HG03432 (cell line): ENCODE data around the gene KLRG1.

Experiments
- ATAC-seq: cut with Tn5 transposase; IDR thresholded peaks from one replicate; pipeline ENCODE4 v1.9.1; 2021; ENCODE audit warnings: mild to moderate bottlenecking, moderate library complexity; ENCODE audit not compliant: unreplicated experiment

KLRG1 gene

DNA sequence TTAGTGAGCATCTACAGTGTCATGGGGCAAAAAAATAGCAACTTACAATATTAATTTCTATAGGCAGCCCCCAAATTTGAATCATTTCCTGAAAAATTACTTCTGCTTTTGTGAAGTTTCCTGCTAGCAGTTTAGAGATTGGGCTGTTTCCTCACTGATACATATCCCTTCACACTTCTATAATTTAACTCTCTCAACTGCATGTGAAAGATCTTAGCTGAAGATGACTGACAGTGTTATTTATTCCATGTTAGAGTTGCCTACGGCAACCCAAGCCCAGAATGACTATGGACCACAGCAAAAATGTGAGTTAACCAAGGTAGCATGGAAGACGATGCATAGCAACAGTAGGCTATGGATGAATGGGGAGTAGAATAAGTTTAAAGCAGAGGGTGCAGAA, at the start of gene KLRG1:
Gene KLRG1 (plus strand): TSS at position 134 of the 400 bp plus-strand sequence. CDS start 90 bp downstream, at position 224.
- no peak for ATAC-seq

- no peak for ATAC-seq
These were observed 47.5 kb upstream of the KLRG1 start for GRCh38 chr12:8941691-8942478.

DNA sequence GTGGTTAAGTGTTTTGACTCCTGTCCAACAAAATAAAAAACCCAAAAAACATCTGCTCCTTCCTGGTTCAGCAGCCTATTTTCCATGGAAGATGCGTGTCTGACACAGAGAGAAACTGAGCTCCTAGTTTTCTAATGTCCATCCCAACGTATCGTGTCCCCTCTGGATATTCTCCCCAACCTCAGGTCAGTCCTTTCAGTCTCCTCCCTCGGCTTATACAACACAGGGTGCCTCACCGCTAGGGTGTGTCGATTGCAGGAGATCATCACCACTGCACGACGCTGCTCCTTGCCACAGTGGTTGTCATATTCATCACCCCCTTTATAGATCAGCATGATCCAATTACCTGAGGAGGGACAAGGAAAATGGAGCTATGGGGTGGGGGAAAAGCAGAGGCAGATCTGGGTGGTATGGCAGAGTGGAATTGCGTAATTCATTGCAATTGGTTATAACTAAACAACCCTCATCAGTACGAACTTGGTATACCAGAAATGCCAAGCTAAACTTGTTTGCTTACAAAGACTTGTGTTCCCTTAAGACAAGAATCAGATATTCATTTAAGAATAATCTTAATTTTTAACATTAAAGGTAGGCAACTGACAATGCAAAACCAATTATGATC, 45.7 kb upstream of the KLRG1 start:
- no peak for ATAC-seq

GRCh38 chr12:8946733-8947132, 42.6 kb upstream of the KLRG1 start:
- ATAC-seq, result no peak

- ATAC-seq, result no peak
These were observed 41.6 kb upstream of the KLRG1 start for GRCh38 chr12:8947737-8948136.

DNA sequence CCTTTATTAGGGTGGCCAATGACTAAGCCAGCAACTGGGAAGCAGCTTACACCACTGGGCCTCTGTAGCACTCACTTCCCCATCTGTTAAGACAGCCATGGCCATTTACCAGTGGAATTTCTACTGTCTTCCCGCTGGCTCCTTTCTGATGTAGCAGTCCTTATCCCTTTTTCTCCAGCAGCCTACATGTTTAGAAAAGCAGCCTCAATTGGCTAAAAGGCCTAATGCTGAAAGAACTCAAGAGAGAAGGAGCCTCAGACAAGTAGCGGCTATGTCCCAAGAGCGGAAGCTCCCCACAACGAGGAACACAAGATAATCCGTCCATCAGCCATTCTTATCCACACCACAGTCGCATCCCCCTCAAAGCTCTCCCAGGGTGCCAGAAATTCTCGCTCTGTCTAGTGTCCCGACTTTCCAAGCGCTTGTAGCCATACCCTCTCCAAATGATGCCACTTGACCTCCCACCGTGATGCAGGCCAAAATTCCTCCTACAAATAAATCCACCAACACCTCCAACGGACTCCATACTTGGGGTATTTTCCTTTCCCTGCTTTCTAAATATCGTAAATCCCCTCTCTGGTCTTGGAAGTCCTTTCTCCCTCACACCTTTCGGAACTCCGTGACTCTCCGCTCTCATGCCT, 40.5 kb upstream of the KLRG1 start:
- ATAC-seq, result no peak

- ATAC-seq, result peak; percentile 89
These were observed 39.8 kb upstream of the KLRG1 start, which contains the start of gene M6PR for GRCh38 chr12:8949342-8950220. Gene M6PR, minus strand, starts transcription at chr12:8949645. Its CDS starts 3,241 bp downstream, at chr12:8946404.

- ATAC-seq, result no peak
These were observed 39.2 kb upstream of the KLRG1 start for GRCh38 chr12:8950221-8950527.

DNA sequence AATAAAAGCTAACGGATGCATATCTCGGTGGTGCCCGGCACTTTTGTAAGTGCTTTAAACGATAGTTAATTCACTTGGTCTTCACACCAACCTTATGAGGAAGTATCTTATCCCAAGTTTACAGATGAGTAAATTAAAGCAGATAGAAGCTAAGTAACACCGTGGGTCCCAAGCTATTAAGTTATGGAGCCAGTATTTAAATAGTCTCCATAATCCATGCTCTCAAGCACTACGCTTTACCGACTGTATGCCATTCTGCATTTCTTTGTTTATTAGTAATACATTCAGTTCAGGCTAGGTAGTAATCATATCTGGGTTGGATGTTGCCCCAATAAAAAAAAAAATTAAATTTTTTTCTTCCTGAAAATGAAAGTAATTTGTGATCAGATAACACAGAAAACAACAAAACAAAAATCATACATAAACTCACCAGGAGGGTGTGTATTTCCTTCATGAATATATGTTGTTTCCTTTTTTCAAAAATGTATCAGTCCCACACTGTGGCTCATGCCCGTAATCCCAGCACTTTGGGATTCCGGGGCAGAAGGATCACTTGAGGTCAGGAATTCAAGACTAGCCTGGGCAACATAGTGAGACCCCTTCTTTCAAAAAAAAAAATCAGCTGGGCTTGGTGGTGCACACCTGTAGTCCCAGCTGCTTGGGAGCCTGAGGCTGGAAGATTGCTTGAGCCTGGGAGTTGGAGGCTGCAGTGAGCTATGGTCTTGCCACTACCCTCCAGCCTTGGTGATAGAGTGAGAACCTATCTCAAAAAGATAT, 38.5 kb upstream of the KLRG1 start:
- no peak for ATAC-seq

- no peak for ATAC-seq
These were observed 37.6 kb upstream of the KLRG1 start for GRCh38 chr12:8951744-8952143.

DNA sequence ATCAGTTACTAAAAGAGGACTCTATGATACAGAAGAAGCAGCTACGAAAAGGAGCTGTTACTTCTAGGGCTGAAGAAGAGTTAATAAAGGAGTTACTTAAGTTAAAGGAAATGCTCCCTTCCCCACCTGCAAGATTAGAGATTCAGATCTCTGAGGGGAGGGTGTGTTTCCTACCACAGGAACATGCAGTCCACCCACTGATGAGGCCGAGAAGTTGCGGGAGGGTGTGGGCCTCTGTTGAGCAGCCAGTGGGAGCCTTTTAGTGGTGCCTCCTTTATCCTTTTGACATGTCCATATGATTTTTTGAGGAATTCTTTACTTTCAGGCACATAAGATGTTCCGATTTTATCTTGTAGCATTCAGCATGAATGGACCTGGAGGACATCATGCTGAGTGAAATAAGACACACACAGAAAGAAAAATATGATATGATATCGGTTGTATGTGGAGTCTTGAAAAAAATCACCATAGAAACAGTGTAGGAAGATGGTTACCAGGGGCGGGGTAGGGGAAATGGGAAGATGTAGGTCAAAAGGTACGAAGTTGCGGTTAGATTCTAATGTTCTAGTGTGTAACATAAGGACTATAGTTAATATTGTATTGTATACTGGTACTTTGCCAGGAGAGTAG, 35.5 kb upstream of the KLRG1 start:
- ATAC-seq, result no peak

DNA sequence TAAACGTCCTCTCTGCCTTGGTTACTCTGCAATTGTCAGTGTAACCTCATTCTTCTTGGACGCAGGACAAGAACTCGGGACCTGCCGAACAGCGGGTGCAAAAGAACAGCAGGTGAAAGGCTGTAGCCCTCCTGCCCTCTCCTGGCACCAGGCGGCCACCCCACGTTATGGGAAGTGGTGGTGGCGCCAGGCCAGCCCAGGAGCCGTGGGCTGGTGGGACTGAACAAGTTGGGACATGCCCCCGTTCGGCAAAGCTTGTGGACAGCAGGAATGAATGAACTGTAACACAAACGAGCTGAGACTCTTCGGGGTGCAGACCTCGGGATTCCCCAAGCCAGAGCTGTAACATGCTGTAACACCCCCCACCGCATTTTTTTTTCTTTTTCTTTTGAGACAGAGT, 33.3 kb upstream of the KLRG1 start:
- no peak for ATAC-seq

DNA sequence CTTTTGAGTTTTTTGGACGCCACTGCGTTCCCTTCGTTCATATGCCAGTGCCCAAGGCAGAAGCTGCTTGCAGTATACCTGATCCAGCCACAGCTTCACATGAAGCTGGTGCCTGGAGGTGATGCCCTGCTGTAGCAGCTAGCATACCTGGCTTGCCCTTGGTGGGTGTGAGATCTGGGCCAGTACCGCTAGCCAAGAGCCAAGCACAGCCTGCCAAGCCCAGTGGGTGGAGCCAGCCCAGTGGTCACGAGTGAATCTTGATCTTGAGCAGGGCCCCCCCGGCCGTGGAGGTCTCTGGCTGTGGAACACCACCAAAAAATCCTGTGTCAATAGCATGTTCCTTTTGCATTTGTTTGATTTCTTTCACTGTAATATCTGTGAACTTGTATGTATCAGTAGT, 32.6 kb upstream of the KLRG1 start:
- no peak for ATAC-seq

DNA sequence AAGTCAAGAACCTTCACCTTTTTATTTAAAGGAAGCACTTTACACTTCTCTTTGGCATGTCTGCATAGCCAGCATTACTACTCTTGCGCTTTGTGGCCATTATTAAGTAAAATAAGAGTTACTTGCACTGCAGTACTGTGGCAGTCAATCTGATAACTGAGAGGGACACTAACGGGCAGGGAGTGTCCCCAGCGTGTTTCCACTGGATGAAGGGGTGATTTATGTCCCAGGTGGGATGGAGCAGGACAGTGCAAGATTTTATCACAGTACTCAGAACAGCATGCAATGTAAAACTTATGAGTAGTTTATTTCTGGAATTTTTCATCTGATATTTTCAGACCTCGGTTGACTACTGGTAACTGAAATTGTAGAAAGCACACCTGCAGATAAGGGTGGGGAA, 31.8 kb upstream of the KLRG1 start:
- no peak for ATAC-seq

- no peak for ATAC-seq
These were observed 31.3 kb upstream of the KLRG1 start for GRCh38 chr12:8958066-8958465.

DNA sequence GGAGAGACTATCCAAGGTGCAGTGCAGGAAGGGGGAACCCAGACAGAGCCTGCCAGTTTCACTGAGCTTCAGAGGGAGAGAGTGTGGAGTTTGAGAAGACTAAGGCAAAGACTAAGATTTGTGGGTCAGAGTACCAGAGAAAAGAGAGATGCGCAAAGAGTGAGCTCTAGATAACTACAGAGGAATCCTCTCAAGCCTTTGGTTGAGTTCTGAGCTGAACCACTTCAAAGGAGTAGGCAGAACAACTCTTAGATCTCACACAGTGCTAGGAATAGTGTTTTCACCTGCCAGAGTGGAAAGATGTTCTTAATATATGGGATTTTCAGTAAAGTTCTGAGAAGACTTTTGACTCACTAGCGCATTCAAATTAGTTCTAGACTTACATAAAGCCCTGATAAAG, 29.2 kb upstream of the KLRG1 start:
- ATAC-seq, result no peak

DNA sequence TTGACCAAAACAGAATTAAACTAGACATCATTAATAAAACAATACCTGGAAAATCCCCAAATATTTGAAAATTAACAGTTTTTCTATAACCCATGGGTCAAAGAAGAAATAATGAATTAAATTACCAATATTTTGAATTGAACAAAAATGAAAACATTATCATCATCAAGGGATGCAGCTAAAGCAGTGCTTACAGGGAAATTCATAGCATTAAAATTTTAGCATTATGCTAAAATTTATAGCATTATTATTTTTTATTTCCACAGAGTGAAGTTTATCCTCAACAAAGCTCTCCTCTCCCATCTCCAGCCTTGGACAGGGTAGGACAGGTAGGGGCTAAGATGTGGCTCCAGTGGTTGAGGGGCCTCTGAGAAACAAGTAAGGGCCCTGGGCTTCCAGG, 20.6 kb upstream of the KLRG1 start:
- no peak for ATAC-seq

DNA sequence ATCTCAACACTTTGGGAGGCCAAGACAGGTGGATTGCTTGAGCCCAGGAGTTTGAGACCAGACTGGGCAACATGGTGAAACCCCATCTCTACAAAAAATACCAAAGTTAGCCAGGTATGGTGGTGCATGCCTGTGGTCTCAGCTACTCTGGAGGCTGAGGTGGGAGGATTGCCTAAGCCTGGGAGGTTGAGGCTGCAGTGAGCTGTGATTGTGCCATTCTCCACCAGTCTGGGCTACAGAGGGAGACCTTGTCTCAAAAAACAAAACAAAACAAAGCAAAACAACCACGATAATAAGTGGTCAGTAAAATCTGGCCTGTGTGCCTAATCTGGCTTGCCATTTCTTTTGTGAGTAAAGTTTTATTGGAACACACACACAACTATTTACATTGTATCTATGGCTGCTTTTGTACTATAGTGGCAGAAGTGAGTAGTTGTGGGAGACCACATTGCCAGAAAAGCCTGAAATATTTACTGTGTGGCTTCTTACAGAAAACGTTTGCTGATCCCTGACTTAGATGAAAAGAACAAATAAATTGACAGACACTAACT, 19.4 kb upstream of the KLRG1 start:
- ATAC-seq, result no peak

DNA sequence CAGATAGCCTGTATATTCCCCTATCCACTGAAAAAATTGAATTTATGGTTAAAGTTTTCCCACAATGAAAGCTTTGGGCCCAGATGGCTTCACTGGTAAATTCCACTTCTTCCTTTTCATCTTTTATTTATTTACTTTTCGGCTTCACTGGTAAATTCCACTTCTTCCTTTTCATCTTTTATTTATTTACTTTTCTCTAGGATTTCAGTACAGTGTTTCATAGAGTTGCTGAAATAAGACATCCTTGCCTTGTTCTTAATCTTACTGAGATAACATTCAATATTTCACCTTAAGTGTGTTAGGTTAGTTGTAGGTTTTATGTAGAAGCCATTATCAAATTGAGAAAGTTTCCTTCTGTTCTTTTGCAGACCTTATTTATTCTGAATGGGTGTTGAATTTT, 18.9 kb upstream of the KLRG1 start:
- ATAC-seq, result no peak

DNA sequence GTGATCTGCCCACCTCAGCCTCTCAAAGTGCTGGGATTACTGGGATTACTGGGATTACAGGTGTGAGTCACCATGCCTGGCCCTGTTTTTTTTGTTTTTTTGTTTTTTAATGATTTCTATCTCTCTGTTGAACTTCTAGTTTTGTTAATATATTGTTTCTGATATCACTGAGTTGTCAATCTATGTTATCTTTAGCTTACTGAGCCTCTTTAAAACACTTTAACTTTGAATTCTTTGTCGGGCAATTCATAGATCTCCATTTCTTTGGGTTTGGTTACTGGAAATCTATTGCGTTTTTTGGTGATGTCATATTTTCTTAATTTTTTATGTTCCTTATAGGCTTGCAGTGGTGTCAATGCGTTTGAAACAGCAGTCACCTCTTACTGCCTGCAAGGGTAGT, 9.2 kb upstream of the KLRG1 start:
- ATAC-seq, result no peak
